Motor neuron (in vitro differentiated cells): ENCODE measurements around the gene ARRDC3. TPM values are rescaled to one million over a fixed set of nuclear protein-coding genes. Genes with fewer than 3 reads are reported as not detected.
A peak's percentile ranks its signal among the peaks of the same experiment; 100 is the strongest.
"Not testable (repeated sequence)": the region's sequence is repeated elsewhere in the genome, so short reads cannot be mapped to it uniquely, and the experiment has no call there.

Source experiments
- ATAC-seq, 8 experiments: fragments of 200-7000 bp; cut with Tn5 transposase; replicated peaks in 6 of 8; 2 replicates each; pipeline ENCODE4 v1.8.0; 2021; ENCODE audit warnings: mild to moderate bottlenecking in 8 of 8, moderate library complexity in 8 of 8
- H3K27ac ChIP-seq, 2 donors: fragments of 250-450 bp; sonication (Bioruptor Pico); 2 replicates each; pipeline ENCODE4 v1.9.0; 2021; ENCODE audit warnings: antibody characterized with exemption in 2 of 2, mild to moderate bottlenecking in 2 of 2, moderate library complexity in 1 of 2
- H3K4me1 ChIP-seq, 2 donors: fragments of 250-450 bp; sonication (Bioruptor Pico); replicated peaks in 1 of 2; 2 replicates each; pipeline ENCODE4 v1.6.1; 2021; ENCODE audit warnings: antibody characterized with exemption in 2 of 2, mild to moderate bottlenecking in 2 of 2, moderate library complexity in 1 of 2
- H3K4me3 ChIP-seq, 5 donors: fragments of 250-450 bp; sonication (Bioruptor Pico); 2 replicates each; pipeline ENCODE4 v1.9.0; 2021; ENCODE audit warnings: antibody characterized with exemption in 5 of 5, mild to moderate bottlenecking in 5 of 5, moderate library complexity in 4 of 5
- WGBS, 10 experiments: fragments of 450-650 bp; shearing (Covaris generic); methylation state at CpG; one replicate each; pipeline ENCODE4 v1.0.0; 2022; 5-methylcytosine and 5-hydroxymethylcytosine counted together
- in situ Hi-C, 9 experiments: fragments of 400-800 bp; cut with MboI; loops; one replicate each; pipeline ENCODE4 v1.15.0; 2021; ENCODE audit warnings: low sequenced_read_pairs in 9 of 9, low pct_unique_long_range_greater_than_20kb in 2 of 9; ENCODE audit not compliant: unreplicated experiment in 9 of 9
- total RNA-seq, 8 experiments: library from RNA; unstranded; fragments of 300-600 nt; gene quantifications; 2 replicates each; pipeline versions ENCODE4 v1.2.3 to v1.2.4, GENCODE V29; 2022

Gene ARRDC3
- total RNA-seq, 8 experiments from 2014 or later: 31.5 to 316 (median 154) TPM

- in situ Hi-C loops: loop anchor here in 3 of 9 experiments (25.0 kb wide), 1 partner anchor 546 kb away; no protein-coding TSS in a partner anchor
- Histone ChIP-seq H3K4me1 (no peaks in the 10 kb centered on the region), H3K4me3 (no peak overlapping the region), H3K27ac (no peak overlapping the region)
- ATAC-seq: no peak
Measured at GRCh38 chr5:91408710-91409109, 25.6 kb upstream of the ARRDC3 start.

GRCh38 chr5:91407204-91407603, 24.1 kb upstream of the ARRDC3 start:
- in situ Hi-C loops: loop anchor here in 3 of 9 experiments (25.0 kb wide), 1 partner anchor 545 kb away; no protein-coding TSS in a partner anchor
- Histone ChIP-seq H3K4me1 (no peaks in the 10 kb centered on the region), H3K4me3 (no peak overlapping the region), H3K27ac (no peak overlapping the region)
- 25 to 100% (median 86%) methylated on average over 1 of the region's 1 CpG; no CpG with 5 or more reads in 1 of the 10 experiments for WGBS, 10 experiments
- ATAC-seq: no peak

- H3K4me3 ChIP-seq: no peak overlapping the region
- no peak overlapping the region for H3K27ac ChIP-seq
- H3K4me1 ChIP-seq: no peaks in the 10 kb centered on the region
- in situ Hi-C loops: loop anchor here in 3 of 9 experiments (25.0 kb wide), 1 partner anchor 541 kb away; no protein-coding TSS in a partner anchor
- ATAC-seq: peak in 1 of 8 experiments; percentile 23
Measured at GRCh38 chr5:91403438-91403837, 20.3 kb upstream of the ARRDC3 start.

- ATAC-seq: peak in 3 of 8 experiments; percentile 18 to 80 (median 24)
- 14 to 93% (median 71%) methylated on average over 1 to 2 of the region's 2 CpGs; no CpG with 5 or more reads in 6 of the 10 experiments for WGBS, 10 experiments
- no peak overlapping the region for H3K27ac ChIP-seq
Measured at GRCh38 chr5:91401175-91401574, 18.1 kb upstream of the ARRDC3 start.

GRCh38 chr5:91397791-91398190, 14.7 kb upstream of the ARRDC3 start:
- H3K27ac ChIP-seq: no peak overlapping the region
- ATAC-seq: no peak
- in situ Hi-C loops: loop anchor here in 6 of 9 experiments (25.0 kb wide), 3 partner anchors 285 to 535 kb away; no protein-coding TSS in a partner anchor
- H3K4me3 ChIP-seq: no peak overlapping the region
- no peaks in the 10 kb centered on the region for H3K4me1 ChIP-seq

More at GRCh38 chr5:91401175-91401574, 18.1 kb upstream of the ARRDC3 start:
- no peaks in the 10 kb centered on the region for H3K4me1 ChIP-seq
- no peak overlapping the region for H3K4me3 ChIP-seq
- in situ Hi-C loops: loop anchor here in 3 of 9 experiments (25.0 kb wide), 1 partner anchor 539 kb away; no protein-coding TSS in a partner anchor

GRCh38 chr5:91390268-91390667, 7.2 kb upstream of the ARRDC3 start:
- ATAC-seq: no peak
- Histone ChIP-seq H3K4me3 (no peak overlapping the region), H3K27ac (no peak overlapping the region), H3K4me1 (no peaks in the 10 kb centered on the region)
- WGBS, 10 experiments: 59 to 87% (median 64%) methylated on average over 1 to 4 of the region's 4 CpGs; no CpG with 5 or more reads in 4 of the 10 experiments
- in situ Hi-C loops: loop anchor here in 6 of 9 experiments (25.0 kb wide), 3 partner anchors 278 to 528 kb away; no protein-coding TSS in a partner anchor

GRCh38 chr5:91389555-91389954, 6.4 kb upstream of the ARRDC3 start:
- in situ Hi-C loops: loop anchor here in 7 of 9 experiments (10.0 to 25.0 kb wide), 5 partner anchors 277 to 527 kb away; no protein-coding TSS in a partner anchor

GRCh38 chr5:91388362-91388761, 5.2 kb upstream of the ARRDC3 start:
- 78 to 100% (median 98%) methylated on average over 2 to 5 of the region's 5 CpGs; no CpG with 5 or more reads in 1 of the 10 experiments for WGBS, 10 experiments
- in situ Hi-C loops: loop anchor here in 7 of 9 experiments (10.0 to 25.0 kb wide), 5 partner anchors 276 to 526 kb away; no protein-coding TSS in a partner anchor

More at GRCh38 chr5:91389555-91389954, 6.4 kb upstream of the ARRDC3 start:
- not testable (repeated sequence) for H3K27ac ChIP-seq, ATAC-seq, H3K4me3 ChIP-seq, H3K4me1 ChIP-seq

GRCh38 chr5:91386120-91386519, 3.0 kb upstream of the ARRDC3 start:
- WGBS, 10 experiments: 49 to 100% (median 74%) methylated on average over 1 to 2 of the region's 2 CpGs; no CpG with 5 or more reads in 2 of the 10 experiments
- no peak overlapping the region for H3K27ac ChIP-seq
- H3K4me1 ChIP-seq: no peaks in the 10 kb centered on the region
- no peak for ATAC-seq
- no peak overlapping the region for H3K4me3 ChIP-seq
- in situ Hi-C loops: loop anchor here in 7 of 9 experiments (10.0 to 25.0 kb wide), 5 partner anchors 274 to 524 kb away; no protein-coding TSS in a partner anchor

More at GRCh38 chr5:91388362-91388761, 5.2 kb upstream of the ARRDC3 start:
- no peaks in the 10 kb centered on the region for H3K4me1 ChIP-seq
- no peak overlapping the region for H3K27ac ChIP-seq
- no peak for ATAC-seq
- H3K4me3 ChIP-seq: no peak overlapping the region

- ATAC-seq, H3K4me1 ChIP-seq: not testable (repeated sequence)
- in situ Hi-C loops: loop anchor here in 7 of 9 experiments (10.0 to 25.0 kb wide), 5 partner anchors 273 to 523 kb away; no protein-coding TSS in a partner anchor
Measured at GRCh38 chr5:91385596-91385995, 2.5 kb upstream of the ARRDC3 start.

GRCh38 chr5:91384671-91385430, 1.7 kb upstream of the ARRDC3 start:
- ATAC-seq: no peak
- in situ Hi-C loops: loop anchor here in 7 of 9 experiments (10.0 to 25.0 kb wide), 5 partner anchors 273 to 523 kb away; no protein-coding TSS in a partner anchor
- peak overlapping the region; percentile 61 to 86 (median 75) for H3K4me3 ChIP-seq

More at GRCh38 chr5:91385596-91385995, 2.5 kb upstream of the ARRDC3 start:
- H3K27ac ChIP-seq, H3K4me3 ChIP-seq: not testable (repeated sequence)
- WGBS, 10 experiments: 84 to 98% (median 86%) methylated on average over 4 to 11 of the region's 11 CpGs; no CpG with 5 or more reads in 1 of the 10 experiments

GRCh38 chr5:91383956-91384300, 811 bp upstream of the ARRDC3 start:
- H3K27ac ChIP-seq: peak overlapping the region; percentile 24 to 49
- in situ Hi-C loops: loop anchor here in 7 of 9 experiments (10.0 to 25.0 kb wide), 5 partner anchors 272 to 522 kb away; no protein-coding TSS in a partner anchor
- 0 to 4% (median 0%) methylated on average over 2 to 7 of the region's 7 CpGs for WGBS, 10 experiments
- H3K4me1 ChIP-seq: no peaks in the 10 kb centered on the region
- ATAC-seq: no peak
- H3K4me3 ChIP-seq: peak overlapping the region; percentile 61 to 86 (median 75)

More at GRCh38 chr5:91384671-91385430, 1.7 kb upstream of the ARRDC3 start:
- WGBS, 10 experiments: 0 to 19% (median 1%) methylated on average over 1 to 6 of the region's 6 CpGs
- H3K4me1 ChIP-seq: no peaks in the 10 kb centered on the region
- H3K27ac ChIP-seq: no peak overlapping the region

GRCh38 chr5:91382530-91383026, 539 bp downstream of the ARRDC3 start:
- 0 to 1% (median 0%) methylated on average over 6 to 13 of the region's 14 CpGs for WGBS, 10 experiments
- peak overlapping the region; percentile 61 to 86 (median 75) for H3K4me3 ChIP-seq
- ATAC-seq: no peak
- in situ Hi-C loops: loop anchor here in 7 of 9 experiments (10.0 to 25.0 kb wide), 5 partner anchors 270 to 520 kb away; no protein-coding TSS in a partner anchor
- no peaks in the 10 kb centered on the region for H3K4me1 ChIP-seq
- H3K27ac ChIP-seq: peak overlapping the region; percentile 92 to 95
